HCT116 (cell line): ENCODE results near the gene DCK. TPM values are rescaled to one million over a fixed set of nuclear protein-coding genes. Genes with fewer than 3 reads are reported as not detected.

Source experiments
- ATAC-seq: fragments of 200-7000 bp; cut with Tn5 transposase; 2 replicates; pipeline ENCODE4 v1.9.1; 2020; ENCODE audit warnings: mild to moderate bottlenecking, moderate library complexity
- BruUV-seq: library from RNA; stranded (reverse); fragments of 400-500 nt; replicated peaks from 2 replicates; lab custom pipeline; 2021; lab: Mats Ljungman, UMichigan
- CTCF ChIA-PET: fragments of 300-600 bp; sonication (Branson Sonifier 250); formaldehyde crosslinking; loops from one replicate; lab custom pipeline; 2021; ENCODE audit warnings: antibody characterized with exemption; lab: Charles Lee
- POLR2A ChIA-PET: fragments of 300-600, 350-600 bp; sonication (Branson Sonifier 250); formaldehyde crosslinking; loops from one replicate; lab custom pipeline; 2021; ENCODE audit warnings: antibody characterized with exemption; lab: Charles Lee
- RAD21 ChIA-PET, 2 experiments: fragments of 300-600 bp; sonication (Branson Sonifier 250); formaldehyde crosslinking; loops; one replicate each; lab custom pipeline; 2023; ENCODE audit warnings: low total read pairs in 2 of 2; ENCODE audit not compliant: uncharacterized antibody in 2 of 2, unreplicated experiment in 2 of 2, low non-redundant PET in 1 of 2; lab: Charles Lee
- DNase-seq: peaks from one replicate; pipeline ENCODE4 v3.0.0-alpha.2; 2010; ENCODE audit warnings: low read depth, low spot score
- H2AFZ ChIP-seq: fragments of 200-600 bp; shearing (Covaris generic), sonication (generic); 2 replicates; pipeline ENCODE4 v1.6.1; 2017; ENCODE audit warnings: low read depth, mixed run types, mixed read lengths, antibody characterized with exemption, low read length; ENCODE audit not compliant: poor library complexity, severe bottlenecking
- H3K27ac ChIP-seq: 2 replicates; pipeline ENCODE4 v1.5.1; 2012; ENCODE audit warnings: low read depth, low read length
- H3K27me3 ChIP-seq: fragments of 200-600 bp; sonication (generic); 2 replicates; pipeline ENCODE4 v1.6.1; 2016; ENCODE audit warnings: mixed run types, low read length, mixed read lengths; ENCODE audit not compliant: insufficient read depth
- H3K36me3 ChIP-seq, 2 experiments: fragments of 200-500 bp in 1 of 2; fragments of 200-600 bp in 1 of 2; sonication (Bioruptor generic) in 1 of 2; sonication (generic) in 1 of 2; 2 replicates each; pipeline versions ENCODE4 v1.5.1 to v1.6.1; 2014 to 2016; ENCODE audit warnings: low read length in 2 of 2, inconsistent platforms in 1 of 2, mixed read lengths in 1 of 2, mixed run types in 1 of 2; ENCODE audit not compliant: insufficient read depth in 2 of 2, control insufficient read depth in 1 of 2
- H3K4me1 ChIP-seq, 2 experiments: fragments of 200-600 bp in 1 of 2; sonication (generic) in 1 of 2; 2 replicates each; pipeline versions ENCODE4 v1.5.1 to v1.6.1; 2012 to 2017; ENCODE audit warnings: low read length in 2 of 2, inconsistent platforms in 1 of 2, mild to moderate bottlenecking in 1 of 2, mixed read lengths in 1 of 2, mixed run types in 1 of 2, moderate library complexity in 1 of 2; ENCODE audit not compliant: insufficient read depth in 2 of 2, control insufficient read depth in 1 of 2
- H3K4me2 ChIP-seq: fragments of 200-600 bp; sonication (generic); 2 replicates; pipeline ENCODE4 v1.6.1; 2017; ENCODE audit warnings: mixed run types, low read length, mixed read lengths
- H3K4me3 ChIP-seq, 2 experiments: fragments of 200-600 bp in 1 of 2; sonication (generic) in 1 of 2; replicated peaks in 1 of 2; 2 replicates each; pipeline ENCODE4 v1.5.1; 2011 to 2016; ENCODE audit warnings: low read length in 2 of 2, control low read depth in 1 of 2, low read depth in 1 of 2, mild to moderate bottlenecking in 1 of 2, mixed read lengths in 1 of 2, mixed run types in 1 of 2
- H3K79me2 ChIP-seq: fragments of 200-600 bp; sonication (generic); 2 replicates; pipeline ENCODE4 v1.6.1; 2017; ENCODE audit warnings: mild to moderate bottlenecking, mixed run types, low read length, moderate library complexity, mixed read lengths; ENCODE audit not compliant: insufficient read depth
- H3K9ac ChIP-seq: fragments of 200-600 bp; sonication (generic); 2 replicates; pipeline ENCODE4 v1.6.1; 2016; ENCODE audit warnings: low read length, mixed read lengths
- H3K9me2 ChIP-seq: fragments of 200-600 bp; sonication (generic), shearing (Covaris generic); 2 replicates; pipeline ENCODE4 v1.6.1; 2017; ENCODE audit warnings: mixed run types, mild to moderate bottlenecking, moderate library complexity; ENCODE audit not compliant: insufficient read depth
- H3K9me3 ChIP-seq, 2 experiments: fragments of 200-500 bp in 1 of 2; fragments of 200-600 bp in 1 of 2; sonication (Bioruptor generic) in 1 of 2; sonication (generic) in 1 of 2; 2 replicates each; pipeline ENCODE4 v1.6.1; 2014 to 2017; ENCODE audit warnings: low read length in 2 of 2, mixed read lengths in 2 of 2, inconsistent platforms in 1 of 2, low read depth in 1 of 2, mild to moderate bottlenecking in 1 of 2, mixed run types in 1 of 2, moderate library complexity in 1 of 2; ENCODE audit not compliant: control insufficient read depth in 1 of 2, insufficient read depth in 1 of 2
- H4K20me1 ChIP-seq: fragments of 200-600 bp; sonication (generic), shearing (Covaris generic); 2 replicates; pipeline ENCODE4 v1.6.1; 2017; ENCODE audit warnings: mixed run types, mild to moderate bottlenecking, moderate library complexity; ENCODE audit not compliant: insufficient read depth
- ATF3 ChIP-seq: IDR thresholded peaks from 2 replicates; pipeline ENCODE4 v1.6.1; 2012
- CEBPB ChIP-seq: IDR thresholded peaks from 2 replicates; pipeline ENCODE4 v1.6.1; 2012; ENCODE audit warnings: low read depth
- EGR1 ChIP-seq: IDR thresholded peaks from 2 replicates; pipeline ENCODE4 v1.6.1; 2012; ENCODE audit warnings: low read depth
- ELF1 ChIP-seq: IDR thresholded peaks from 2 replicates; pipeline ENCODE4 v1.6.1; 2012; ENCODE audit warnings: low read depth, borderline replicate concordance
- FOSL1 ChIP-seq: IDR thresholded peaks from 2 replicates; pipeline ENCODE4 v1.6.1; 2012; ENCODE audit warnings: low read depth
- JUND ChIP-seq: IDR thresholded peaks from 2 replicates; pipeline ENCODE4 v1.6.1; 2012
- MAX ChIP-seq: IDR thresholded peaks from 2 replicates; pipeline ENCODE4 v1.6.1; 2012
- POLR2A ChIP-seq: IDR thresholded peaks from 2 replicates; pipeline ENCODE4 v1.7.0; 2011; ENCODE audit warnings: borderline replicate concordance; ENCODE audit not compliant: insufficient read depth, insufficient read length; ENCODE audit errors: extremely low read depth
- POLR2AphosphoS5 ChIP-seq: IDR thresholded peaks from 2 replicates; pipeline ENCODE4 v1.6.1; 2011; ENCODE audit warnings: mild to moderate bottlenecking, low read depth, low read length, moderate library complexity
- RAD21 ChIP-seq: IDR thresholded peaks from 2 replicates; pipeline ENCODE4 v1.6.1; 2012; ENCODE audit warnings: low read depth, mild to moderate bottlenecking
- SP1 ChIP-seq: IDR thresholded peaks from 2 replicates; pipeline ENCODE4 v1.6.1; 2012; ENCODE audit warnings: low read depth
- ZFX ChIP-seq: fragments of 450-650 bp; IDR thresholded peaks from 2 replicates; pipeline ENCODE4 v1.6.1; 2017
- ZNF274 ChIP-seq: fragments of 200-500 bp; sonication (Bioruptor generic); IDR thresholded peaks from 2 replicates; pipeline ENCODE4 v1.6.1; 2014; ENCODE audit warnings: mild to moderate bottlenecking, low read depth, low read length, inconsistent platforms
- intact Hi-C: fragments of 100-400 bp; cut with micrococcal nuclease; formaldehyde crosslinking; loops from 2 replicates; pipeline ENCODE4 v1.10.0; 2022
- total RNA-seq: library from RNA; stranded (reverse); gene quantifications from one replicate; pipeline ENCODE4 v1.2.1, GENCODE V29; 2021; ENCODE audit not compliant: unreplicated experiment
- TF ChIP-seq, protein P1 (sequence below): IDR thresholded peaks from 2 replicates; pipeline ENCODE4 v1.6.1; 2011; ENCODE audit warnings: mild to moderate bottlenecking, low read length, moderate library complexity; ENCODE audit not compliant: insufficient replicate concordance; ENCODE audit errors: extremely low read depth

DCK gene
- total RNA-seq, 1 experiment from 2014 or later, result 23.0 TPM

DNA sequence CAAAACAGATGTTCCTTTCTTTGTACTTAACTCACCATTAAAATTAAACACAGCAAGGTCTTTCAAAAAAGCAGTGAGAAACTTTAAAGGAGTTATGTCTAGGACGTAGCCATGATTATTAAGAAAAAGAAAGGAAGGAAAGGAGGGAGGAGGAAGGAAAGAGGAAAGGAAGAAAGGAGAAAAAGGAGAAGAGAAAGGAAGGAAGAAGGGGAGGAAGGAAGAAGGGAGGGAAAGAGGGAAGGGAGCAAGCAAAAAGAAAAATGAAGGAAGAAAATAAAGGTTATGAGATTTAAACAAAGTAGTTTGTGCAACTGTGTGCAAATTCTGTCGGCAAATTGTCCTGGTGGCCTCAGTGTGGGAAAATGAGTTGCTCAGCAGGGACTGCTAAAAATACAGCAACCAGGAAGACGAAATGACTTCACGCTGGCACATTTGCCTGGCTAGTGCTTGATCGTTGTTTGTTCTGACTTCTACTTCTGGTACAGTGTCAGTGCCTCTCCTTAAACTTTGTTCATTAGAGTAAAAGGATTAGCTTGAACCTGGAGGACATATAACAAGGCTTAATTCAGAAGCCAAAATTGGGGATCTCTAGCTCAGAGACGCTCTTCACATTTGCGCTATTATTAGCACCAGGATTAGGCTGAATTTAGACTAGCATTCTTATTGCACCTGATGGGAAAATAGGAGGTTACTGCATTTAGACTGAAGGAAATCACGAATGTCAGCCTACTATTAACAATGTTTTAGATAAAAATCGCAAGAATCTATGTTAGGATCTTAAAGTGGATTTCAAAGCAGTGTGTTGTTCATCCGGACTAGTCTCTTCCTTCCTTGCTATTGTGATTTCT is 81.2 kb downstream of the DCK start:
- Histone ChIP-seq H4K20me1 (no peaks in the 10 kb centered on the region), H3K4me3 (no peak overlapping the region), H3K36me3 (no peaks in the 10 kb centered on the region), H3K4me2 (no peak overlapping the region), H3K27me3 (peaks cover 5% of the 10 kb centered on the region; the same call in 1 of the 2 replicates), H3K9me2 (no peaks in the 10 kb centered on the region), H3K9ac (no peak overlapping the region), H2AFZ (no peak overlapping the region), H3K79me2 (no peaks in the 10 kb centered on the region), H3K9me3 (no peaks in the 10 kb centered on the region), H3K4me1 (no peaks in the 10 kb centered on the region), H3K27ac (no peak overlapping the region)
- BruUV-seq, result no TSS peak
- RAD21 ChIA-PET, result no interaction called here
- ATAC-seq (no peak), DNase-seq (no peak)
- POLR2A ChIA-PET, result no interaction called here
- CTCF ChIA-PET, result no interaction called here
- intact Hi-C loops, result no loop called here
- TF ChIP-seq ZNF274 (no peak), RAD21 (no peak), POLR2AphosphoS5 (no peak), MAX (no peak), JUND (no peak), POLR2A (no peak), EGR1 (no peak), ELF1 (no peak), ZFX (no peak), SP1 (no peak), CEBPB (no peak), FOSL1 (no peak), ATF3 (no peak)
- TF ChIP-seq, protein P1, sequence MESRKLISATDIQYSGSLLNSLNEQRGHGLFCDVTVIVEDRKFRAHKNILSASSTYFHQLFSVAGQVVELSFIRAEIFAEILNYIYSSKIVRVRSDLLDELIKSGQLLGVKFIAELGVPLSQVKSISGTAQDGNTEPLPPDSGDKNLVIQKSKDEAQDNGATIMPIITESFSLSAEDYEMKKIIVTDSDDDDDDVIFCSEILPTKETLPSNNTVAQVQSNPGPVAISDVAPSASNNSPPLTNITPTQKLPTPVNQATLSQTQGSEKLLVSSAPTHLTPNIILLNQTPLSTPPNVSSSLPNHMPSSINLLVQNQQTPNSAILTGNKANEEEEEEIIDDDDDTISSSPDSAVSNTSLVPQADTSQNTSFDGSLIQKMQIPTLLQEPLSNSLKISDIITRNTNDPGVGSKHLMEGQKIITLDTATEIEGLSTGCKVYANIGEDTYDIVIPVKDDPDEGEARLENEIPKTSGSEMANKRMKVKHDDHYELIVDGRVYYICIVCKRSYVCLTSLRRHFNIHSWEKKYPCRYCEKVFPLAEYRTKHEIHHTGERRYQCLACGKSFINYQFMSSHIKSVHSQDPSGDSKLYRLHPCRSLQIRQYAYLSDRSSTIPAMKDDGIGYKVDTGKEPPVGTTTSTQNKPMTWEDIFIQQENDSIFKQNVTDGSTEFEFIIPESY, result no peak

Other genes starting within 250 kb of the DCK start
- gene GRSF1, start 153.8 kb upstream of the DCK start, total RNA-seq, result 131 TPM
- gene MOB1B, start 91.3 kb upstream of the DCK start, total RNA-seq, result 33.2 TPM